Endothelial cell of umbilical vein (primary cell): ENCODE data around the gene CADPS. TPM values are rescaled to one million over a fixed set of nuclear protein-coding genes. Genes with fewer than 3 reads are reported as not detected.

Source experiments
- BruUV-seq: library from RNA; stranded (reverse); fragments of 400-500 nt; replicated peaks from 2 replicates; lab custom pipeline; 2021; lab: Mats Ljungman, UMichigan
- CTCF ChIA-PET: fragments of 300-600, 350-600 bp; sonication (Branson Sonifier 250); formaldehyde crosslinking; loops from one replicate; lab custom pipeline; 2021; ENCODE audit warnings: antibody characterized with exemption, inconsistent platforms; lab: Charles Lee
- POLR2A ChIA-PET: fragments of 300-600, 350-600 bp; sonication (Branson Sonifier 250); formaldehyde crosslinking; loops from one replicate; lab custom pipeline; 2021; ENCODE audit warnings: antibody characterized with exemption, inconsistent platforms; lab: Charles Lee
- DNase-seq: peaks from one replicate; pipeline ENCODE4 v3.0.0-alpha.2; 2011; ENCODE audit warnings: low read depth, low spot score
- FAIRE-seq: peaks from 2 replicates; lab custom pipeline; 2011; peaks lifted over from hg19 to GRCh38; lab: Jason Lieb, UNC
- H2AFZ ChIP-seq: 2 replicates; pipeline ENCODE4 v1.6.0; 2012; ENCODE audit warnings: low read depth, low read length, control low read depth, inconsistent platforms
- H3K27ac ChIP-seq: 2 replicates; pipeline ENCODE4 v1.5.1; 2011; ENCODE audit warnings: low read depth, mild to moderate bottlenecking, control low read depth, low read length, moderate library complexity; ENCODE audit not compliant: insufficient read depth
- H3K27me3 ChIP-seq, 2 experiments: 2 replicates each; pipeline versions ENCODE4 v1.6.0 to v1.6.1; 2011; ENCODE audit warnings: low read length in 2 of 2, mixed read lengths in 1 of 2; ENCODE audit not compliant: control insufficient read depth in 2 of 2, insufficient read depth in 2 of 2
- H3K36me3 ChIP-seq, 2 experiments: 2 replicates in 1 of 2; 3 replicates in 1 of 2; pipeline ENCODE4 v1.5.1; 2011; ENCODE audit warnings: low read length in 2 of 2, mild to moderate bottlenecking in 1 of 2, moderate library complexity in 1 of 2; ENCODE audit not compliant: control insufficient read depth in 2 of 2, insufficient read depth in 2 of 2; ENCODE audit errors: extremely low read depth in 1 of 2
- H3K4me1 ChIP-seq: 3 replicates; pipeline ENCODE4 v1.5.1; 2011; ENCODE audit warnings: mild to moderate bottlenecking, low read length; ENCODE audit not compliant: control insufficient read depth, insufficient read depth; ENCODE audit errors: extremely low read depth
- H3K4me2 ChIP-seq: 2 replicates; pipeline ENCODE4 v1.6.1; 2011; ENCODE audit warnings: low read length, control low read depth, mixed read lengths; ENCODE audit not compliant: insufficient read depth
- H3K4me3 ChIP-seq, 3 experiments: fragments of 200-600 bp in 1 of 3; sonication (generic), shearing (Covaris generic) in 1 of 3; replicated peaks in 1 of 3; 2 replicates each; pipeline ENCODE4 v1.5.1; 2011 to 2016; ENCODE audit warnings: control low read depth in 3 of 3, low read length in 3 of 3, mild to moderate bottlenecking in 2 of 3, inconsistent platforms in 1 of 3, low read depth in 1 of 3, moderate library complexity in 1 of 3; ENCODE audit not compliant: insufficient read depth in 1 of 3
- H3K79me2 ChIP-seq: 2 replicates; pipeline ENCODE4 v1.6.0; 2012; ENCODE audit warnings: low read length, inconsistent platforms; ENCODE audit not compliant: control insufficient read depth, insufficient read depth
- H3K9ac ChIP-seq: replicated peaks from 2 replicates; pipeline ENCODE3; 2011; ENCODE audit warnings: low read length, control low read depth; ENCODE audit not compliant: insufficient read depth; ENCODE audit errors: extremely low read depth
- H3K9me1 ChIP-seq: replicated peaks from 3 replicates; pipeline ENCODE4 v1.6.0; 2011; ENCODE audit warnings: mild to moderate bottlenecking, low read length; ENCODE audit not compliant: control insufficient read depth, insufficient read depth; ENCODE audit errors: extremely low read depth
- H3K9me3 ChIP-seq: replicated peaks from 2 replicates; pipeline ENCODE4 v1.5.1; 2012; ENCODE audit warnings: low read length, inconsistent platforms; ENCODE audit not compliant: control insufficient read depth, insufficient read depth
- H4K20me1 ChIP-seq: replicated peaks from 2 replicates; pipeline ENCODE3; 2011; ENCODE audit warnings: mild to moderate bottlenecking, low read length; ENCODE audit not compliant: control insufficient read depth, insufficient read depth; ENCODE audit errors: extremely low read depth
- CTCF ChIP-seq, 2 donors: IDR thresholded peaks; 1 replicate in 1 of 2; 2 replicates in 1 of 2; pipeline ENCODE4 v1.5.1; 2011; ENCODE audit warnings: low read length in 2 of 2, mild to moderate bottlenecking in 2 of 2, moderate library complexity in 2 of 2, control low read depth in 1 of 2, inconsistent platforms in 1 of 2, low read depth in 1 of 2; ENCODE audit not compliant: insufficient read depth in 1 of 2; ENCODE audit errors: extremely low read depth in 1 of 2
- EZH2 ChIP-seq: IDR thresholded peaks from 2 replicates; pipeline ENCODE4 v1.6.1; 2012; ENCODE audit warnings: borderline replicate concordance, low read depth, mild to moderate bottlenecking, moderate library complexity, low read length, inconsistent platforms; ENCODE audit not compliant: severe bottlenecking
- FOS ChIP-seq: IDR thresholded peaks from 2 replicates; pipeline ENCODE4 v1.6.1; 2011; ENCODE audit warnings: mild to moderate bottlenecking, low read length, moderate library complexity, borderline replicate concordance; ENCODE audit not compliant: insufficient read depth
- GATA2 ChIP-seq: IDR thresholded peaks from 2 replicates; pipeline ENCODE4 v1.7.0; 2011; ENCODE audit warnings: low read depth, mild to moderate bottlenecking, moderate library complexity, mixed read lengths, low read length; ENCODE audit not compliant: insufficient read length, insufficient read depth
- JUN ChIP-seq: IDR thresholded peaks from 2 replicates; pipeline ENCODE4 v1.6.1; 2011; ENCODE audit warnings: borderline replicate concordance, low read depth; ENCODE audit not compliant: insufficient read length, insufficient read depth
- MYC ChIP-seq: IDR thresholded peaks from one replicate; pipeline ENCODE4 v1.6.1; 2011; ENCODE audit warnings: mild to moderate bottlenecking, low read depth, low read length
- POLR2A ChIP-seq: IDR thresholded peaks from 2 replicates; pipeline ENCODE4 v1.6.1; 2012; ENCODE audit warnings: low read depth, mild to moderate bottlenecking, control low read depth, low read length
- POLR2AphosphoS5 ChIP-seq: IDR thresholded peaks from 2 replicates; pipeline ENCODE4 v1.6.1; 2012; ENCODE audit warnings: low read depth, mild to moderate bottlenecking, control low read depth, low read length, moderate library complexity; ENCODE audit not compliant: insufficient read depth
- dilution Hi-C: fragments of 300-500 bp; cut with MboI; formaldehyde crosslinking; loops from one replicate; pipeline ENCODE4 v1.15.0; 2019; ENCODE audit warnings: low sequenced_read_pairs; ENCODE audit not compliant: extremely low pct_ligation_motif_present
- intact Hi-C: fragments of 100-400 bp; cut with micrococcal nuclease; formaldehyde crosslinking; loops from one replicate; pipeline ENCODE4 v1.10.0; 2022
- polyA plus RNA-seq, 4 experiments: library from polyadenylated mRNA; depleted of rRNA in 3 of 4; stranded (reverse) in 3 of 4; unstranded in 1 of 4; fragments of >200 nt; gene quantifications; 2 replicates each; pipeline versions ENCODE4 v1.2.1 to v1.2.3, GENCODE V29; 2011 to 2012; ENCODE audit warnings: missing spikeins in 1 of 4
- total RNA-seq: library from RNA; stranded (reverse); gene quantifications from 2 replicates; pipeline ENCODE4 v1.2.3, GENCODE V29; 2021

CADPS gene
- total and polyA plus RNA-seq, 2 donors (not counting 3 experiments of a cell fraction or from before 2014, with no cell fraction given) = not detected

GRCh38 chr3:62777674-62778073, 97.5 kb downstream of the CADPS start:
- no peaks in the 10 kb centered on the region for H3K79me2 ChIP-seq
- POLR2A ChIA-PET = no interaction called here
- dilution Hi-C loops (no loop called here), intact Hi-C loops (no loop called here)
- no peak overlapping the region for H3K4me2 ChIP-seq
- H3K4me3 ChIP-seq = no peak overlapping the region
- FAIRE-seq (no peak), DNase-seq (no peak)
- CTCF ChIA-PET = no interaction called here
- H3K27me3 ChIP-seq = no peaks in the 10 kb centered on the region
- BruUV-seq = no TSS peak
- H2AFZ ChIP-seq = no peak overlapping the region
- H3K36me3 ChIP-seq = no peaks in the 10 kb centered on the region
- no peak for TF ChIP-seq POLR2AphosphoS5
- no peak for TF ChIP-seq CTCF (IDR thresholded peaks at IDR 0.05; ENCODE audit: extremely low read depth in 1 of 2, insufficient read depth in 1 of 2, low read depth in 1 of 2, low read length in 2 of 2)
- TF ChIP-seq MYC = no peak
- no peak overlapping the region for H3K9ac ChIP-seq
- no peaks in the 10 kb centered on the region for H3K9me1 ChIP-seq
- no peak overlapping the region for H3K27ac ChIP-seq
- no peaks in the 10 kb centered on the region for H3K4me1 ChIP-seq
- H4K20me1 ChIP-seq = no peaks in the 10 kb centered on the region
- no peaks in the 10 kb centered on the region for H3K9me3 ChIP-seq

- Histone ChIP-seq H3K9me1 (no peaks in the 10 kb centered on the region), H4K20me1 (no peaks in the 10 kb centered on the region), H3K9ac (no peak overlapping the region), H3K4me2 (no peak overlapping the region), H3K9me3 (no peaks in the 10 kb centered on the region), H2AFZ (no peak overlapping the region), H3K79me2 (no peaks in the 10 kb centered on the region), H3K36me3 (no peaks in the 10 kb centered on the region), H3K27me3 (no peaks in the 10 kb centered on the region), H3K27ac (no peak overlapping the region), H3K4me3 (no peak overlapping the region), H3K4me1 (no peaks in the 10 kb centered on the region)
- TF ChIP-seq EZH2 (no peak), JUN (no peak), POLR2A (no peak), POLR2AphosphoS5 (no peak), FOS (no peak), GATA2 (no peak), MYC (no peak)
- intact Hi-C loops (no loop called here), dilution Hi-C loops (no loop called here)
- DNase-seq = no peak
- ChIA-PET POLR2A (no interaction called here), CTCF (no interaction called here)
- no TSS peak for BruUV-seq
- no peak for FAIRE-seq
Observed at GRCh38 chr3:62777130-62777529, 98.1 kb downstream of the CADPS start.
